Measurements from ENCODE around the gene ATP2C1. TPM values are rescaled to one million over a fixed set of nuclear protein-coding genes. Genes with fewer than 3 reads are reported as not detected.

ATP2C1 gene, protein sequence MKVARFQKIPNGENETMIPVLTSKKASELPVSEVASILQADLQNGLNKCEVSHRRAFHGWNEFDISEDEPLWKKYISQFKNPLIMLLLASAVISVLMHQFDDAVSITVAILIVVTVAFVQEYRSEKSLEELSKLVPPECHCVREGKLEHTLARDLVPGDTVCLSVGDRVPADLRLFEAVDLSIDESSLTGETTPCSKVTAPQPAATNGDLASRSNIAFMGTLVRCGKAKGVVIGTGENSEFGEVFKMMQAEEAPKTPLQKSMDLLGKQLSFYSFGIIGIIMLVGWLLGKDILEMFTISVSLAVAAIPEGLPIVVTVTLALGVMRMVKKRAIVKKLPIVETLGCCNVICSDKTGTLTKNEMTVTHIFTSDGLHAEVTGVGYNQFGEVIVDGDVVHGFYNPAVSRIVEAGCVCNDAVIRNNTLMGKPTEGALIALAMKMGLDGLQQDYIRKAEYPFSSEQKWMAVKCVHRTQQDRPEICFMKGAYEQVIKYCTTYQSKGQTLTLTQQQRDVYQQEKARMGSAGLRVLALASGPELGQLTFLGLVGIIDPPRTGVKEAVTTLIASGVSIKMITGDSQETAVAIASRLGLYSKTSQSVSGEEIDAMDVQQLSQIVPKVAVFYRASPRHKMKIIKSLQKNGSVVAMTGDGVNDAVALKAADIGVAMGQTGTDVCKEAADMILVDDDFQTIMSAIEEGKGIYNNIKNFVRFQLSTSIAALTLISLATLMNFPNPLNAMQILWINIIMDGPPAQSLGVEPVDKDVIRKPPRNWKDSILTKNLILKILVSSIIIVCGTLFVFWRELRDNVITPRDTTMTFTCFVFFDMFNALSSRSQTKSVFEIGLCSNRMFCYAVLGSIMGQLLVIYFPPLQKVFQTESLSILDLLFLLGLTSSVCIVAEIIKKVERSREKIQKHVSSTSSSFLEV
- 10 to 100 TPM; 46.4 to 46.8 TPM for total RNA-seq

DNA sequence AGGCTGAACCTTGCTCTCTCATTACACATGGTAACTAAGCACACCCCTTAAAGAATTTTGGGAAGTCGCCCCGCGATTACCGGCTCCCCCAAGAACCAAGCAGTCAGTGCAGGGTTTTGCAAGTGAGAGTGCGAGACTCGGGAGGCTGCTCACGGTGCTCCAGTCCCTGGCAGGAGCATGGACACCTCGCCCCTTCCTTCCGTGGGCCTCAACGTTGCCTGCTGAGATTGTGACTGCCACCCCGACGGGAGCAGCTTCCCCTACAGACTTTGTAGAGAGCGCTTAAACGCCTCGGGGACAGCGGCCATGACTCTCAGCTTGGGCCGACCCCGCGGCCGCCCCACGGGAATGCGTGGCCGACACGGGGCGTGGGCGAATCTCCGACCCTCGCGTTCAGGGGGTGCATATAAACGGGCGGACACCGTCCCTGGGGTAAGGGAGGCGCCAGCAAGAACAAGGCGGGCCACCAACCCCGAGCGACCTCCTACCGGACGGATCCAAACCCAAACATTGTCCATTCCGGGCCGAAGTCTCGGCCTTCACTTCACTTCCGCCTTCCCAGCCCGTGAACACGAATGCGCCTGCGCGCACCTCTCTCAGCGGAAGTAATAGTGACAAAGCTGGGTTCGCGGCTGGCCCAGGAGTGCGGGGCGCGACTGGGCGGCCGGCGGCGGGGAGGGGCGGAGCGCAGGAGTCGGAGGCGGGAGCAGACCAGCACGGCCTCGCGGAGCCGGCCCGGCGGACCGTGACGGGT is at the start of gene ATP2C1:
Gene ATP2C1, plus strand, starts transcription at position 709 of the 754 bp plus-strand sequence. CDS start 686 bp downstream, outside the sequence.
- TF ChIP-seq, protein P1, sequence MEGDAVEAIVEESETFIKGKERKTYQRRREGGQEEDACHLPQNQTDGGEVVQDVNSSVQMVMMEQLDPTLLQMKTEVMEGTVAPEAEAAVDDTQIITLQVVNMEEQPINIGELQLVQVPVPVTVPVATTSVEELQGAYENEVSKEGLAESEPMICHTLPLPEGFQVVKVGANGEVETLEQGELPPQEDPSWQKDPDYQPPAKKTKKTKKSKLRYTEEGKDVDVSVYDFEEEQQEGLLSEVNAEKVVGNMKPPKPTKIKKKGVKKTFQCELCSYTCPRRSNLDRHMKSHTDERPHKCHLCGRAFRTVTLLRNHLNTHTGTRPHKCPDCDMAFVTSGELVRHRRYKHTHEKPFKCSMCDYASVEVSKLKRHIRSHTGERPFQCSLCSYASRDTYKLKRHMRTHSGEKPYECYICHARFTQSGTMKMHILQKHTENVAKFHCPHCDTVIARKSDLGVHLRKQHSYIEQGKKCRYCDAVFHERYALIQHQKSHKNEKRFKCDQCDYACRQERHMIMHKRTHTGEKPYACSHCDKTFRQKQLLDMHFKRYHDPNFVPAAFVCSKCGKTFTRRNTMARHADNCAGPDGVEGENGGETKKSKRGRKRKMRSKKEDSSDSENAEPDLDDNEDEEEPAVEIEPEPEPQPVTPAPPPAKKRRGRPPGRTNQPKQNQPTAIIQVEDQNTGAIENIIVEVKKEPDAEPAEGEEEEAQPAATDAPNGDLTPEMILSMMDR (IDR thresholded peaks at IDR 0.05): no peak
- intact Hi-C loops (cut with micrococcal nuclease): loop anchor here (1.0 kb wide), 1 partner anchor 134 kb away; no protein-coding TSS in a partner anchor
- Mint-ChIP-seq H3K9me3 (no peaks in the 10 kb centered on the region), H3K36me3 (ENCODE audit: low read depth) (peaks cover 6% of the 10 kb centered on the region), H3K4me3 (peak within 1 kb of the TSS; percentile 97), H3K27me3 (no peaks in the 10 kb centered on the region), H3K27ac (peak within 1 kb of the TSS; percentile 98), H3K4me1 (ENCODE audit: low read depth) (peaks cover 39% of the 10 kb centered on the region)
- peak; percentile 93 for DNase-seq
- ATAC-seq: peak; percentile 88
- CTCF ChIA-PET: interaction anchor here (0.6 to 9.2 kb wide), 37 partner anchors 10 to 194 kb away, joined by 3 to 125 read pairs (median 4); partner anchors contain the start of genes ASTE1 and NEK11
- POLR2A ChIA-PET: interaction anchor here (0.7 to 4.8 kb wide), 15 partner anchors 11 to 224 kb away, joined by 3 to 23 read pairs (median 5); partner anchors contain the start of genes ASTE1, NEK11 and PIK3R4

DNA sequence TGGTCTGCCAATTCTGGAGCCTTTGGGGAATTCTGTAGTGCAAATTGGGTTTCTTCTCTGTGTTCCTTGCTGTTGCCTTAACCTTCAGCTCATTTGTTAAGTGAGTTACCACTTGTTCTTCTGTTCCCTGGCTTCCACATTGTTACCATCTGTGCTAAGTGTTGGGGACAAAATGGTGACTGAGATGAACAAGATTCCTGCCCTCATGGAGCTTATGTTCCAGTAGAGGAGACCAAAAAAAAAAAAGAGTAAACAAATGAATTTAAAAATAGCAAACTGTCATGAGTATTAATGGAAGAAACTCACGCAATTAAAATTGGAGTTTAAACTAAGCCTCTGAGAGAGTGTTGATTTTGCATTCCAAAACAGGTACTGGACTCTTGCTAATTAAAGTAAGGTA is 49.4 kb upstream of the ATP2C1 start:
- no peaks in the 10 kb centered on the region for H3K9me3 Mint-ChIP-seq
- no peak overlapping the region for H3K4me3 Mint-ChIP-seq
- TF ChIP-seq, protein P1 (IDR thresholded peaks at IDR 0.05): no peak
- H3K4me1 Mint-ChIP-seq (ENCODE audit: low read depth): peaks cover 12% of the 10 kb centered on the region
- ATAC-seq (no peak), DNase-seq (no peak)
- H3K27me3 Mint-ChIP-seq: peaks cover 9% of the 10 kb centered on the region
- ChIA-PET CTCF (no interaction called here), POLR2A (no interaction called here)
- no peak overlapping the region for H3K27ac Mint-ChIP-seq
- no peaks in the 10 kb centered on the region for H3K36me3 Mint-ChIP-seq (ENCODE audit: low read depth)
- intact Hi-C loops (cut with micrococcal nuclease): no loop called here

DNA sequence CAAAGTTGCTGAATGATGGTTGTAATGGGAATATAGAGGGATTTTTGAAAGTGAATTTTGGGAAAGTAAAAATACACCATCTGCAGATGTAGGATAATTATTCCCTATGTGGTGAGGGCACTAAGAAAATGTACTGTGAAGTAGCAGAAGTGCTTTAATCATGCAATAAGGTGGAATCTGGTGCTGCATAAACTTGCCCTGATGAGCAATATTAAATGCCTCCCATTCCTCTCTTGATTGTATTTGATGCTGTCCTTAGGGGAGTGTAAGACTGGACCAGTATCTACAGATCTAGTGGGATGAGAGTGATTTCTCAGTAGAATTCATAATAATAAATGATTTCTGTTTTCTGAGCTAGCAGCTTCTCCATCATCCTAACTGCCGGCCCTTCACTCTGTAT is 47.7 kb upstream of the ATP2C1 start:
- ATAC-seq: no peak
- ChIA-PET CTCF (no interaction called here), POLR2A (no interaction called here)

DNA sequence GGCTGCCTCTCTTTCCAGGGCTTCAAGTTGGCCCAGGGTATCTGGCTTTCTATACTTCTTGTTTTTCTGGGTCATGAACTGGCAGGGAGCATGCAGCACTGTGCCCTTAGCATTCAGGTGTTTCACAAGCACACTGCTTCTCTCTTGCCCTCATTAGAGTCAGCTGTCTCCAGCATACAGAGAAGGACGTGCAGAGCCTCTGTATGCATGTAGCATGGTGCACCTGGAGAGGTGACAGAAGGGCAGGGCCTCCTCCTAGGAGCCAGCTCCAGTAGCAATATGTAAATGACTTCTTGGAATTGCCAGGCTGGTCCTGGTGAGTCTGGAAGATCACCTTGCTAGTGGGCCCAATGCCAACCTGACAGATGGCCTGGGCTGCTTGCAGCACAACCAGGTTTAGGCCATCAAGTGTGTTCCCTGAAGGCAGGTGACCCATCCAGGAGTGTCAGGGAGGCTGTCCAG is 44.8 kb upstream of the ATP2C1 start:
- POLR2A ChIA-PET: interaction anchor here (4.4 kb wide), 1 partner anchor 46 kb away, joined by 23 read pairs; the partner anchor contains the start of gene ATP2C1
- no peak overlapping the region for H3K4me3 Mint-ChIP-seq
- H3K27ac Mint-ChIP-seq: peak overlapping the region; percentile 50
- intact Hi-C loops (cut with micrococcal nuclease): no loop called here
- TF ChIP-seq, protein P1 (IDR thresholded peaks at IDR 0.05): no peak
- DNase-seq: no peak
- ATAC-seq: no peak
- CTCF ChIA-PET: interaction anchor here (2.6 to 4.3 kb wide), 3 partner anchors 42 to 89 kb away, joined by 11 to 19 read pairs (median 16); partner anchors contain the start of gene ATP2C1
- peaks cover 19% of the 10 kb centered on the region for H3K27me3 Mint-ChIP-seq
- no peaks in the 10 kb centered on the region for H3K9me3 Mint-ChIP-seq
- H3K36me3 Mint-ChIP-seq (ENCODE audit: low read depth): no peaks in the 10 kb centered on the region
- H3K4me1 Mint-ChIP-seq (ENCODE audit: low read depth): peaks cover 37% of the 10 kb centered on the region

More for the DNA sequence above, 47.7 kb upstream of the ATP2C1 start:
- DNase-seq: no peak
- Mint-ChIP-seq H3K4me3 (no peak overlapping the region), H3K9me3 (no peaks in the 10 kb centered on the region), H3K27ac (no peak overlapping the region), H3K4me1 (ENCODE audit: low read depth) (peaks cover 23% of the 10 kb centered on the region), H3K36me3 (ENCODE audit: low read depth) (no peaks in the 10 kb centered on the region), H3K27me3 (peaks cover 11% of the 10 kb centered on the region)
- TF ChIP-seq, protein P1 (IDR thresholded peaks at IDR 0.05): no peak
- intact Hi-C loops (cut with micrococcal nuclease): no loop called here

Data from activated CD8-positive, alpha-beta T cell treated with anti-CD3 and anti-CD28 coated beads for 36 hours (primary cell).